ENCODE results near the gene PRUNE2.

PRUNE2 gene

GRCh38 chr9:76897804-76898525 is 7.9 kb downstream of the PRUNE2 start:
- no peak for DNase-seq

GRCh38 chr9:76896035-76896434 is 9.9 kb downstream of the PRUNE2 start:
- DNase-seq = no peak

GRCh38 chr9:76895186-76895585 is 10.7 kb downstream of the PRUNE2 start:
- DNase-seq = no peak

- no peak for DNase-seq
Measured at GRCh38 chr9:76894198-76894597, 11.7 kb downstream of the PRUNE2 start.

GRCh38 chr9:76893395-76893932 is 12.4 kb downstream of the PRUNE2 start:
- DNase-seq = no peak

GRCh38 chr9:76891874-76892273 is 14.0 kb downstream of the PRUNE2 start:
- DNase-seq = peak; percentile 12

- no peak for DNase-seq
Measured at GRCh38 chr9:76891279-76891678, 14.6 kb downstream of the PRUNE2 start.

GRCh38 chr9:76887951-76888350 is 18.0 kb downstream of the PRUNE2 start:
- peak; percentile 44 for DNase-seq

- peak; percentile 61 for DNase-seq
Measured at GRCh38 chr9:76887003-76887821, 18.7 kb downstream of the PRUNE2 start.

GRCh38 chr9:76886318-76886717 is 19.6 kb downstream of the PRUNE2 start:
- DNase-seq = no peak

- DNase-seq = no peak
Measured at GRCh38 chr9:76884823-76885222, 21.1 kb downstream of the PRUNE2 start.

- DNase-seq = no peak
Measured at GRCh38 chr9:76883341-76883855, 22.5 kb downstream of the PRUNE2 start.

- no peak for DNase-seq
Measured at GRCh38 chr9:76882686-76883085, 23.2 kb downstream of the PRUNE2 start.

- no peak for DNase-seq
Measured at GRCh38 chr9:76880210-76880609, 25.7 kb downstream of the PRUNE2 start.

GRCh38 chr9:76878933-76879332 is 27.0 kb downstream of the PRUNE2 start:
- peak; percentile 66 for DNase-seq

- DNase-seq = no peak
Measured at GRCh38 chr9:76877961-76878360, 28.0 kb downstream of the PRUNE2 start.

- DNase-seq = no peak
Measured at GRCh38 chr9:76876098-76876497, 29.8 kb downstream of the PRUNE2 start.

GRCh38 chr9:76873821-76874220 is 32.1 kb downstream of the PRUNE2 start:
- no peak for DNase-seq

- DNase-seq = no peak
Measured at GRCh38 chr9:76873056-76873792, 32.7 kb downstream of the PRUNE2 start.

- no peak for DNase-seq
Measured at GRCh38 chr9:76868897-76869296, 37.0 kb downstream of the PRUNE2 start.

GRCh38 chr9:76866689-76867088 is 39.2 kb downstream of the PRUNE2 start:
- peak; percentile 12 for DNase-seq

- no peak for DNase-seq
Measured at GRCh38 chr9:76863832-76864231, 42.1 kb downstream of the PRUNE2 start.

- no peak for DNase-seq
Measured at GRCh38 chr9:76859860-76860259, 46.1 kb downstream of the PRUNE2 start.
